Sigmoid colon (tissue), 4 donors: Measurements from ENCODE around the gene GRIK3.

Experiments used
- EP300 ChIP-seq, 4 donors: sonication (generic); formaldehyde crosslinking; IDR thresholded peaks; one replicate each; pipeline ENCODE4 v1.6.1; 2017; ENCODE audit warnings: antibody characterized with exemption in 4 of 4
- POLR2AphosphoS5 ChIP-seq, 4 donors: sonication (generic); formaldehyde crosslinking; IDR thresholded peaks; one replicate each; pipeline ENCODE4 v1.6.1; 2017; ENCODE audit warnings: antibody characterized with exemption in 4 of 4
- TF ChIP-seq, protein P1 (sequence below), 4 experiments: fragments of 450-650 bp in 3 of 4; fragments of 200-600 bp in 1 of 4; IDR thresholded peaks; one replicate each; pipeline ENCODE4 v1.5.1; 2016 to 2019; ENCODE audit warnings: antibody characterized with exemption in 4 of 4, mild to moderate bottlenecking in 3 of 4, moderate library complexity in 2 of 4

DNA sequence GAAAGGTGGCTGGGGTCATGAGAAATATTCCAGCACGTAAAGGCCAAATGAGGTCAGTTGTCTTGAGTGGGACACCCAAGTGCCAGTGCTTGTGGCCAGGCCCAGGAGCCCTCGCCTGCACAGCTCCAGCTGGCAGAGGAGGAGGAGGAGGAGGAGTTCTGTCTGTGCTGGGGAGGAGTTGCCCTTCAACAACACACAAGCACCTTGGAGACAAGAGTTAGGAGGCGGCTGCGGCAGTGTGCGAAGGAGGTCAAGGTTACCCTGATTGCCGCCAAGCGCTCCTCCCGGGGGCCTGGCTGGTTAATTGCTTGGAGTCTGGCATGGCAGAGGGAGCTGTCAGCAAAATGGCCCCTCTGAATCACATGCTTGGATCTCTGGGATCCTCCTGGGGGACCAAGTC, 45.1 kb downstream of the GRIK3 start:
- no peak for TF ChIP-seq POLR2AphosphoS5 (IDR thresholded peaks at IDR 0.05)
- TF ChIP-seq, protein P1, sequence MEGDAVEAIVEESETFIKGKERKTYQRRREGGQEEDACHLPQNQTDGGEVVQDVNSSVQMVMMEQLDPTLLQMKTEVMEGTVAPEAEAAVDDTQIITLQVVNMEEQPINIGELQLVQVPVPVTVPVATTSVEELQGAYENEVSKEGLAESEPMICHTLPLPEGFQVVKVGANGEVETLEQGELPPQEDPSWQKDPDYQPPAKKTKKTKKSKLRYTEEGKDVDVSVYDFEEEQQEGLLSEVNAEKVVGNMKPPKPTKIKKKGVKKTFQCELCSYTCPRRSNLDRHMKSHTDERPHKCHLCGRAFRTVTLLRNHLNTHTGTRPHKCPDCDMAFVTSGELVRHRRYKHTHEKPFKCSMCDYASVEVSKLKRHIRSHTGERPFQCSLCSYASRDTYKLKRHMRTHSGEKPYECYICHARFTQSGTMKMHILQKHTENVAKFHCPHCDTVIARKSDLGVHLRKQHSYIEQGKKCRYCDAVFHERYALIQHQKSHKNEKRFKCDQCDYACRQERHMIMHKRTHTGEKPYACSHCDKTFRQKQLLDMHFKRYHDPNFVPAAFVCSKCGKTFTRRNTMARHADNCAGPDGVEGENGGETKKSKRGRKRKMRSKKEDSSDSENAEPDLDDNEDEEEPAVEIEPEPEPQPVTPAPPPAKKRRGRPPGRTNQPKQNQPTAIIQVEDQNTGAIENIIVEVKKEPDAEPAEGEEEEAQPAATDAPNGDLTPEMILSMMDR (IDR thresholded peaks at IDR 0.05) = no peak
- TF ChIP-seq EP300 (IDR thresholded peaks at IDR 0.05) = no peak
